Globus pallidus (tissue), 1 donor: ENCODE results near the gene C5orf22.
"Not testable (repeated sequence)": the region's sequence is repeated elsewhere in the genome, so short reads cannot be mapped to it uniquely, and the experiment has no call there.

Experiments
- DNase-seq: peaks from one replicate; pipeline ENCODE4 v3.0.0-alpha.2; 2015; ENCODE audit warnings: low spot score

C5orf22 gene

GRCh38 chr5:31531888-31532547 lies at the start of gene C5orf22, which contains the start of gene DROSHA:
C5orf22 (plus strand) TSS chr5:31532301; CDS start chr5:31532393, 92 bp downstream.
DROSHA (minus strand) TSS chr5:31532093; CDS start chr5:31529059, 3,034 bp downstream.
- DNase-seq: peak; percentile 95

DNA sequence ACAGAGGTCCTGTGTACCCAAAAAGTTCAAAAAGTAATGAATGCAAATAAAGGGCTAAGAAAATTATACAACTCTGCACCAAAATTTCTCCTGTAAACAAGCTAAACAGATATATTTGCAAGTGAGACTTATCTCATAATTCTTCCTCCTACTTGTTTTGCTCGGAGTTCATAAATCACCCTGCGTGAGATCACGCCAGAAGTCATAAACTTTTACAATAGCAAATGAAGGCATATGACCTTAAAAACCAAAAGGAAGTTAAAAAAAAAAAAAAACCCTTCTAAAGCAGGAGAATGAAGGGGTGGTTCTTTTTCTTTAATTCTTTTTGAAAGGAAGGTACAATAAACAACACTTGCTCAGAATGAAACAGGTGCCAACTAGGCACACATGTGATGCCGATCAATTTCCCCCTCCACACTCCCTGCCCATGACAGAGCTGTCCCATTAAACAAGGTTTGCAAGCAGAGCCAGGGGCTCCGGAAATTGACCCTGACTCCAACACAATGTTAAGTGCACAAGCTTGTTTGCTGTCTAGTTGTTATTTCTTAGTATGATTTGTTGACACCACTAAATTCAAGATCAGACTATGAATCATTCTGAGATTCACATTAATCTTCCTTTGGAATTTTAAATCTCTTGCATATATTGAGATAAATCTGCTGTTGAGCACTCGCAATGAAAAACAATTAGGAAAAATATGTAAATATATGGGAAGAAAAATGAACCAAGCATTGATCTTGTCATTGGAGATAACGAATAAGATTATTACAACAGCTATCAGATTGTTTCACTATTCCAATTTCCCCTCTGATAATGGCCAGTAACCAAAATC lies 46.5 kb upstream of the C5orf22 start:
- no peak for DNase-seq

DNA sequence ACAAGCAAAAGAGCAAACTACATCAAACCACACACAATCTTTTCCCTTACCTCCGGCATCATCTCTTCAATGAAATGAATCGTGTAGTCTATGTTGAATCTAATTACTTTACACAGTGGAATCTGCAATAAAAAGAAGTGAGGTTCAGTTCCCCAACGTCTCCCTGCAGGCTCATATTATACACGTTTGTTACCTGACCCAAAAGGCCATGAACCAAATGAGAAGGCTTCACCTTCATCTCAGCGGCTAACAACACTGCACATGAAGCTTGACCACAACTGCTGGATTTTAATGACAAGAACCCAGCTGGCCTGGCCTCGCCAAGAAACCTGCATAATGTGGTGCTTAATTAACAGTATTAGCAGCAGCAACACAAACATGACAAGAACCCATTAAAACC lies 45.7 kb upstream of the C5orf22 start:
- no peak for DNase-seq

- DNase-seq: no peak
Measured at GRCh38 chr5:31487506-31487905, 44.6 kb upstream of the C5orf22 start.

GRCh38 chr5:31492869-31493268 lies 39.2 kb upstream of the C5orf22 start:
- no peak for DNase-seq

GRCh38 chr5:31495336-31495735 lies 36.8 kb upstream of the C5orf22 start:
- no peak for DNase-seq

DNA sequence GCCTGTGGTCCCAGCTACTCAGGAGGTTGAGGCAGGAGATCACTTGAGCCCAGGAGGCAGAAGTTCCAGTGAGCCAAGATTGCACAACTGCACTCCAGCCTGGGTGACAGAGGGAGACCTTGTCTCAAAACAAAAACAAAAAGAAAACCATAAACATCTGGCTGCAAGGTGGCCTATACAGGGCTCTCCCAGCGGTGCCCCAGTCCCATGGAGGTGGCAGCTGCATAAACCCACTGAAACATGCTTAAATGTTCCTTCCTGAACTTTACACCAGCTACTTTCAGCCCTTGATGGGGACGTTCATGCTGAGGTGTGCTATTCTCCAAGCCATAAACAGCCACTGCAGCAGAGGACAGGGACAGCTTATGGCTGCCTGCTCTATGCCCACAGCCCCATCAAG lies 35.8 kb upstream of the C5orf22 start:
- no peak for DNase-seq

- no peak for DNase-seq
Measured at GRCh38 chr5:31496891-31497290, 35.2 kb upstream of the C5orf22 start.

- DNase-seq: no peak
Measured at GRCh38 chr5:31500256-31500655, 31.8 kb upstream of the C5orf22 start.

GRCh38 chr5:31502506-31502905 lies 29.6 kb upstream of the C5orf22 start:
- peak; percentile 14 for DNase-seq

GRCh38 chr5:31504529-31504928 lies 27.6 kb upstream of the C5orf22 start:
- DNase-seq: no peak

DNA sequence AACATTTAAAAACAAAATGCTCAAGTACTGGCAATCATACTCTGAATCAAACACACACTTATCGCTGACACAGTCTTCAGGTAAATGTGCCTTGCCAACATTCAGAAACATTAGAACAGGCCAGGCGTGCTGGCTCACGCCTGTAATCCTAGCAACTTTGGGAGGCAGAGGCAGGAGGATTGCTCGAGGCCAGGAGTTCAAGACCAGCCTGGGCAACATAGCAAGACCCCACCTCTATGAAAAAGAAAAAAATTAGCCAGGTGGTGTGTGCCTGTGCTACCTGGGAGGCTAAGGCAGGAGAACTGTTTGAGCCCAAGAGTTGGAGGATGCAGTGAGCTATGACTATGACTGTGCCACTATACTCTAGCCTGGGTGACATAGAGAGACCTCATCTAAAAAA lies 20.8 kb upstream of the C5orf22 start:
- DNase-seq: no peak

- no peak for DNase-seq
Measured at GRCh38 chr5:31516802-31517201, 15.3 kb upstream of the C5orf22 start.

DNA sequence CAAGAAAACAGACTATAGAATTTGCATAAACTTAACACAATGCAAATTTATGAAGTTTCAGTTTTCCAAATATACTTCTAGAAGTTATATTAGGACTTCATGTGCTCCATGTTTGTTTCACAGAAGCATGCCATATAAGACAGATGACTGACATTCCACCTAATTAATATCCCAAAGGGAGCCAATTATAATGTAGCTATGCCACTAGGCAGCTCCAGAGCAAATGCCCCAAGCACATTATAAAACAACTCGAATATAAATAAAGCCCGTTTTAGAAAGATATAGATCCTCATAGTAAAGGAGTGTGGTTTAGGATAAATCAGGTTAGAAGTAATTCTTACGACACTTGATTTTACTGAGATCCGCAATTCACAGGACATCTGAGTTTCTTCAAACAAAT lies 9.1 kb upstream of the C5orf22 start:
- DNase-seq: no peak

- DNase-seq: no peak
Measured at GRCh38 chr5:31530541-31531265, 1.4 kb upstream of the C5orf22 start.

DNA sequence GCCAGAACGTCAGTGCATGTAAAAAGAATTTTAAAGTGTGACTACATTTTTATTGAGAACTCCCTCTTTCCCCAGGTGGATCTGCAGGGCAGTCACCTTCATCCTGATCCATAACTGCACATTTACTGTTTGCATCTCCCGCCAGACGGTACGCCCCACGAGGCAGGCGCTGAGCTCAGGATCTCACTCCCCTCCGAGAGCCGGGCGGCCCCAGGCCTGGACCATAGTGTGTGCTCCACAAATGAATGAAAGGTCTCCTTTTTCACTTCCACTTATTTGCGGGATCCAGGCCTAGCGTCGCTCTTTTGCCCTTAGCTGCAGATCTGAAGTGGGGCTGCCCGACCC lies 586 bp upstream of the C5orf22 start:
- DNase-seq: no peak

DNA sequence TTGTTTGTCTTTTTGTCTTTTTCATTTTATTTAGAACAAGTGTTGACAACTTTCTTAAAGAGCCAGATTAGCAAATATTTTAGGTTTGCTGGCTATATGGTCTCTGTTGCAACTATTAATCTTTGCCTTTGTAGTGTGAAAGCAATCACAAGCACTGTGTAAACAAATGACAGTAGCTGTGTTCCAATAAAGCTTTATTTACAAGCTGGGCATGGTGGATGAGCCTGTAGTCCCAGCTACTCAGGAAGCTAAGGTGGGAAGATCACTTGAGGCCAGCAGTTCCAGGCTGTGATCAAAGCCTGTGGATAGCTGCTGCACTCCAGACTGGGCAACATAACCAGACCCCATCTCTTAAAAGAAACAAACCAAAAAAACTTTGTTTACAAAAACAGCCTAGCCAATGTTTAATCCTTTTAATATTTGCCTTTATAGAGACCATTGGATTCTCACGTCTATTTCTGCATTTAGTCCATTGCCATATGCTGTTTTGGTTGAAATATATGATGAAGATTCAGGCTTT lies 2.5 kb downstream of the C5orf22 start:
- no peak for DNase-seq

DNA sequence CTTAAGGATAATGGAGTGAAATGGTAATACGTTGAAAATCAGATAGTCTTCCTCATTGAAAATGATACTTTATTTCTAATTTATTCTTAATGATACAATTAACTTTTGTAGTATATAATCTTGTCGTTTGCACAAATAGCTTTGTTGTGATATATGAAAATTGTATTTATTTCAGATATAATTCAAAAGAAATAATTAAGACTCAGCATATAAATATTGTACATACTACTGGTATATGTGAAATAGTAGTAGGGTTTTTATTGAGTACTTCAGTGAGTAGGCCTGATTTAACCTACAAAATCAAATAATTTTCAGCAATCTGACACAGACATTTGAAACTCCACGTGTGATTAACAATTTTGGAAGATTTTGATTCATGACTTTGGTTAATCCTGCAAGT lies 4.8 kb downstream of the C5orf22 start:
- no peak for DNase-seq

GRCh38 chr5:31537349-31537748 lies 5.2 kb downstream of the C5orf22 start:
- no peak for DNase-seq

DNA sequence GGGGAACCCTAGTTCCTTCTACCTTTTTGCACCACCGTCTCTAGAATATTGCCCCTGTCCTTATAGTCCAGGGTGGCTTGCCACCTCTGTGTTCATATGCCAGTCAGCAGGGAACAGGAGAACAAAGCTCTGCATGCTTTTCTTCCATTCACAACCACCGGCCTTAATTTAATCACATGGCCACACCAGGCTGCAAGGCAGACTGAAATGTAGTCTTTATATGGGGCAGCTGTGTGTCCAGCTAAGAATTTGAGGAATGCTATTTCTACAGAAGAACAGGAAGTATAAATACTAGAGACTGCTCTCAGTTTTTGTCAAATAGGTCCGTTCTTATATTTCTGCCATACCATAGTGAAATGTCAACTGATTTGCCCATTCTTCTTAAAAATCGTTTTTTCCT lies 5.8 kb downstream of the C5orf22 start:
- DNase-seq: no peak

GRCh38 chr5:31549114-31549513 lies 17.0 kb downstream of the C5orf22 start:
- DNase-seq: not testable (repeated sequence)

DNA sequence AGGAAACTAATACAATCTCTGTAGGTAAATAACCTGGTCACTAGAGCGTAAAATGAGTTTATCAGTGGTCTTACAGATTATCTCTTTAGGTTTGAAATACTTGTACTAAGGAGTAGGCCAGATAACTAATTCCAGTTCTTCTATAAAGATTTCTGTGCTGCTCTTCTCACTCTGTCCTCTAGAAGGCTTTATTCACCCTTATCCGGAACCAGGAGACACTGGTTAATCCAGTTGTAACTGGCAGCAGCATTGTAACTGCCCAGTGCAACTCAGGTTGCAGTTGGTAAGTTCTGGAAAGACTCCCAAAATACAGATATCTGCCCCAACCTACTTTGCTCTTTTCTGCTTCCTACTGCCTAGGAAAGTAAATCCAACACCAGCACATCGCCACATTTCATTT lies 19.8 kb downstream of the C5orf22 start:
- no peak for DNase-seq

DNA sequence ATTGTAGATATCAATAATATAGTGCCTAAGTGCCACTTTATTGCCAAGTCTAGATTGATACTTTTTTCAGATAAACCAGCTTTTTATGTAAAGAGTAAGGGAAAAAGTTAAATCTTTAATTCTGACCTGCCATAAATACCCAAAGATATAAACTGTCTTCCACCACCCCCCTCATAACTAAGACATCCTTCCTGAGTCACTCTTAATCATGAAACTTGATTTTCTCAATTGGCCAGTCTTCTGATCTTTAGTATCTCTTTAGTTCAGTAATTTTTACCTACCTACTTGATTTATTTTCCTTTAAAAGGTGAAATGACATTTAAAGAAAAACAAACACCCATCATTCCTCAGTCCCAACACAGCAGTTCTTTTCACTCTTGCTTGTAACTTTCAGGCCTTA lies 21.8 kb downstream of the C5orf22 start:
- DNase-seq: no peak
